ENCODE measurements around the gene LSS. TPM values are rescaled to one million over a fixed set of nuclear protein-coding genes. Genes with fewer than 3 reads are reported as not detected.
A peak's percentile ranks its signal among the peaks of the same experiment; 100 is the strongest.
"Not testable (repeated sequence)": the region's sequence is repeated elsewhere in the genome, so short reads cannot be mapped to it uniquely, and the experiment has no call there.

Gene LSS
- total RNA-seq, 2 experiments from 2014 or later = 30.4 TPM

DNA sequence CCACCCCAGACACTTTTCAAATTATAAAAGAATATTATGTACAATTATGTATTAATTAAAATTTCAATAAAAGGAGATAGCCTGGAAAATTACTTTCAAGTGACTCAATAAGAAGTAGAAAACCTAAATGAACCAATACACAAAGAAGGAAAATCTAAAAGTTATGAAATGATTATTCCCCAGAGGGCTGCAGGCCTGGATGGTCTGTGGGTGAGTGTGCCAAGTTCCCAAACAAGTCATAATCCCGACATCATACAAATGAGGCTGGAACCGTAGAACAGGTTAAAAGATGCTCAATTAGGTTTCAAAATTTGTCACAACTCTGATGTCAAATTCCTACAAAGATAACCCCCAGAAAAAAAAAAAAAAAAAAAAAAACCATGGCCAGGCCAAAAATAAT is 57.0 kb downstream of the LSS start:
- no peak for ATAC-seq (ENCODE audit: poor library complexity)
- H3K27me3 Mint-ChIP-seq = no peaks in the 10 kb centered on the region
- CTCF ChIA-PET = no interaction called here
- peaks cover 4% of the 10 kb centered on the region for H3K9me3 Mint-ChIP-seq
- H3K4me3 ChIP-seq (ENCODE audit: low read length) = no peak overlapping the region
- TF ChIP-seq, protein P1, sequence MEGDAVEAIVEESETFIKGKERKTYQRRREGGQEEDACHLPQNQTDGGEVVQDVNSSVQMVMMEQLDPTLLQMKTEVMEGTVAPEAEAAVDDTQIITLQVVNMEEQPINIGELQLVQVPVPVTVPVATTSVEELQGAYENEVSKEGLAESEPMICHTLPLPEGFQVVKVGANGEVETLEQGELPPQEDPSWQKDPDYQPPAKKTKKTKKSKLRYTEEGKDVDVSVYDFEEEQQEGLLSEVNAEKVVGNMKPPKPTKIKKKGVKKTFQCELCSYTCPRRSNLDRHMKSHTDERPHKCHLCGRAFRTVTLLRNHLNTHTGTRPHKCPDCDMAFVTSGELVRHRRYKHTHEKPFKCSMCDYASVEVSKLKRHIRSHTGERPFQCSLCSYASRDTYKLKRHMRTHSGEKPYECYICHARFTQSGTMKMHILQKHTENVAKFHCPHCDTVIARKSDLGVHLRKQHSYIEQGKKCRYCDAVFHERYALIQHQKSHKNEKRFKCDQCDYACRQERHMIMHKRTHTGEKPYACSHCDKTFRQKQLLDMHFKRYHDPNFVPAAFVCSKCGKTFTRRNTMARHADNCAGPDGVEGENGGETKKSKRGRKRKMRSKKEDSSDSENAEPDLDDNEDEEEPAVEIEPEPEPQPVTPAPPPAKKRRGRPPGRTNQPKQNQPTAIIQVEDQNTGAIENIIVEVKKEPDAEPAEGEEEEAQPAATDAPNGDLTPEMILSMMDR (IDR thresholded peaks at IDR 0.05) = no peak
- no peaks in the 10 kb centered on the region for H3K36me3 Mint-ChIP-seq (ENCODE audit: low read depth)
- H3K4me1 ChIP-seq (ENCODE audit: insufficient read depth, low read length) = peaks cover 6% of the 10 kb centered on the region
- intact Hi-C loops (cut with DNase I, micrococcal nuclease) = no loop called here
- H3K27me3 ChIP-seq (ENCODE audit: control insufficient read depth in 1 of 2, insufficient read depth in 2 of 2, low read length in 2 of 2) = no peaks in the 10 kb centered on the region
- H3K36me3 ChIP-seq (ENCODE audit: insufficient read depth, low read length) = no peaks in the 10 kb centered on the region
- H3K27ac ChIP-seq (ENCODE audit: low read depth in 1 of 2, low read length in 2 of 2) = no peak overlapping the region
- no peak for DNase-seq
- peaks cover 6% of the 10 kb centered on the region for H3K4me1 Mint-ChIP-seq (ENCODE audit: low read depth)
- H3K9me3 ChIP-seq (ENCODE audit: control insufficient read depth in 1 of 2, insufficient read depth in 1 of 2, low read length in 2 of 2) = peaks cover 13 to 27% of the 10 kb centered on the region in 2 experiments
- H3K4me3 Mint-ChIP-seq = no peak overlapping the region
- no peak overlapping the region for H3K27ac Mint-ChIP-seq
- POLR2A ChIA-PET = interaction anchor here (0.9 kb wide), 1 partner anchor 380 kb away, joined by 3 read pairs; no protein-coding TSS in a partner anchor

DNA sequence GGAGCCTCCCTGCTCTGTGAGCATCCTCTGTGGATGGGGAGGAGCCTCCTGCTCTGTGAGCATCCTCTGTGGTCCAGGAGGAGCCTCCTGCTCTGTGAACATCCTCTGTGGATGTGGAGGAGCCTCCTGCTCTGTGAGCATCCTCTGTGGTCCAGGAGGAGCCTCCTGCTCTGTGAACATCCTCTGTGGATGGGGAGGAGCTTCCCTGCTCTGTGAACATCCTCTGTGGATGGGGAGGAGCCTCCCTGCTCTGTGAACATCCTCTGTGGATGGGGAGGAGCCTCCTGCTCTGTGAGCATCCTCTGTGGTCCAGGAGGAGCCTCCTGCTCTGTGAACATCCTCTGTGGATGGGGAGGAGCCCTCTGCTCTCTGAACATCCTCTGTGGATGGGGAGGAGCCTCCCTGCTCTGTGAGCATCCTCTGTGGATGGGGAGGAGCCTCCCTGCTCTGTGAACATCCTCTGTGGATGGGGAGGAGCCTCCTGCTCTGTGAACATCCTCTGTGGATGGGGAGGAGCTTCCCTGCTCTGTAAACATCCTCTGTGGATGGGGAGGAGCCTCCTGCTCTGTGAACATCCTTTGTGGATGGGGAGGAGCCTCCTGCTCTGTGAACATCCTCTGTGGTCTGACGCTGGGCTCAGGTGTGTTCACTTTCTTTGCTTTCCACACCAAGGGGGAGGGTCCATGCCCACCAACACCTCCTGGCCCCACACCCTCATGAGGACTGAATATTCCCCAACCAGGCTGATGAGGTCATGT is 58.0 kb downstream of the LSS start:
- intact Hi-C loops (cut with DNase I, micrococcal nuclease); H3K36me3 ChIP-seq (ENCODE audit: insufficient read depth, low read length); H3K27ac Mint-ChIP-seq; CTCF ChIA-PET; H3K27me3 ChIP-seq (ENCODE audit: control insufficient read depth in 1 of 2, insufficient read depth in 2 of 2, low read length in 2 of 2); H3K27me3 Mint-ChIP-seq; H3K4me1 ChIP-seq (ENCODE audit: insufficient read depth, low read length); H3K9me3 Mint-ChIP-seq; H3K4me3 ChIP-seq (ENCODE audit: low read length); H3K36me3 Mint-ChIP-seq (ENCODE audit: low read depth); H3K4me1 Mint-ChIP-seq (ENCODE audit: low read depth); H3K4me3 Mint-ChIP-seq: not testable (repeated sequence)
- POLR2A ChIA-PET = interaction anchor here (0.9 kb wide), 1 partner anchor 381 kb away, joined by 3 read pairs; no protein-coding TSS in a partner anchor
- DNase-seq (peak in 10 of 14 experiments; percentile 8 to 74 (median 46)), ATAC-seq (ENCODE audit: poor library complexity) (peak; percentile 71)
- peak overlapping the region in 1 of 2 donors; percentile 52 for H3K27ac ChIP-seq (ENCODE audit: low read depth in 1 of 2, low read length in 2 of 2)
- H3K9me3 ChIP-seq (ENCODE audit: control insufficient read depth in 1 of 2, insufficient read depth in 1 of 2, low read length in 2 of 2) = peaks cover 13 to 27% of the 10 kb centered on the region in 2 experiments

DNA sequence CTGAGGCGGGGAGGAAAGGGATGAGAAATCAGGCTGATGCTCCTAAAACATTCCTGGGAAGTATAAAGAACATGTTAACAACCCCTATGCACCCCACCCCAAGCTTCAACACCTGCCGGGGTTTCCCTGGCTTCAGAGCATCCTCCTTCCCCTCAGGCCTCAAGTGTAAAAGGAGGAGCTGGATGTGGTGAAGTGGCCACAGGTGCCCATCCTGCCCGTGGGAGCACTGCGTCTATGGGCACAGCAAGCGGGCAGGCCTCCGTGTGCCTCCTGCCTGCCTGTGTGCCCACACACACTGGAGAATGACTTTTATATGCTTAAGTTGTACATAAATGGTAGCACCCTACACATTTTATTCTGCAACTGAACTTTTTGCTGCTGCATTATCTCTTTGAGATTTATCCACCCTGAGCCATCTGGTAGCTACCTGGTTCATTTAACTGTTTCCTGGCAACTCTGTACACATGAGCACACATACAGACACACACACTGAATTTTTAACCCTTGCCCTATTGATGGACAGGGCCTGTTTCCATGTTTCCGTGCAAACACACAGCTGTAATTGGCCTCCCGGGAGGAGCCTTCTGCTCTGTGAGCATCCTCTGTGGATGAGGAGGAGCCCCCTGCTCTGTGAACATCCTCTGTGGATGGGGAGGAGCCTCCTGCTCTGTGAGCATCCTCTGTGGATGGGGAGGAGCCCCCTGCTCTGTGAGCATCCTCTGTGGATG is 59.8 kb downstream of the LSS start:
- Mint-ChIP-seq H3K4me1 (ENCODE audit: low read depth) (peaks cover 6% of the 10 kb centered on the region), H3K9me3 (no peaks in the 10 kb centered on the region), H3K4me3 (no peak overlapping the region), H3K36me3 (ENCODE audit: low read depth) (no peaks in the 10 kb centered on the region), H3K27me3 (no peaks in the 10 kb centered on the region), H3K27ac (no peak overlapping the region)
- Histone ChIP-seq H3K4me1 (ENCODE audit: insufficient read depth, low read length) (peaks cover 6% of the 10 kb centered on the region), H3K27me3 (ENCODE audit: control insufficient read depth in 1 of 2, insufficient read depth in 2 of 2, low read length in 2 of 2) (no peaks in the 10 kb centered on the region), H3K4me3 (ENCODE audit: low read length) (no peak overlapping the region), H3K27ac (ENCODE audit: low read depth in 1 of 2, low read length in 2 of 2) (no peak overlapping the region), H3K36me3 (ENCODE audit: insufficient read depth, low read length) (no peaks in the 10 kb centered on the region), H3K9me3 (ENCODE audit: control insufficient read depth in 1 of 2, insufficient read depth in 1 of 2, low read length in 2 of 2) (peaks cover 2 to 23% of the 10 kb centered on the region in 2 experiments)
- ATAC-seq (ENCODE audit: poor library complexity) (no peak), DNase-seq (no peak)
- POLR2A ChIA-PET = no interaction called here
- TF ChIP-seq, protein P1 (IDR thresholded peaks at IDR 0.05) = no peak
- CTCF ChIA-PET = no interaction called here
- intact Hi-C loops (cut with DNase I, micrococcal nuclease) = no loop called here
